ENCODE data around the gene IRX1.

Gene IRX1

GRCh38 chr5:3650868-3651267, 55.2 kb downstream of the IRX1 start:
- DNase-seq = no peak
